H9 (cell line): Measurements from ENCODE around the gene SLC41A1. TPM values are rescaled to one million over a fixed set of nuclear protein-coding genes. Genes with fewer than 3 reads are reported as not detected.
A peak's percentile ranks its signal among the peaks of the same experiment; 100 is the strongest.

ENCODE experiments used
- DNase-seq: peaks from one replicate; pipeline ENCODE4 v3.0.0-alpha.2; 2017
- H2AFZ ChIP-seq: one replicate; pipeline ENCODE4 v1.6.1; 2013; ENCODE audit warnings: mild to moderate bottlenecking, low read length, control low read depth, moderate library complexity
- H2AK5ac ChIP-seq: 2 replicates; pipeline ENCODE4 v1.6.1; 2013; ENCODE audit warnings: low read length, control low read depth, mixed read lengths; ENCODE audit not compliant: insufficient read length
- H2BK120ac ChIP-seq: one replicate; pipeline ENCODE4 v1.6.1; 2013; ENCODE audit warnings: low read depth, mild to moderate bottlenecking, low read length, control low read depth, inconsistent platforms; ENCODE audit not compliant: poor library complexity, severe bottlenecking
- H2BK12ac ChIP-seq: 2 replicates; pipeline ENCODE4 v1.6.1; 2013; ENCODE audit warnings: low read length, control low read depth, mixed read lengths, low read depth; ENCODE audit not compliant: insufficient read length
- H2BK15ac ChIP-seq: 2 replicates; pipeline ENCODE4 v1.6.1; 2013; ENCODE audit warnings: low read depth, low read length, control low read depth
- H2BK20ac ChIP-seq: one replicate; pipeline ENCODE4 v1.6.1; 2013; ENCODE audit warnings: low read depth, mild to moderate bottlenecking, low read length, control low read depth, inconsistent platforms; ENCODE audit not compliant: poor library complexity, severe bottlenecking
- H2BK5ac ChIP-seq: 2 replicates; pipeline ENCODE4 v1.6.1; 2013; ENCODE audit warnings: low read length, control low read depth, mixed read lengths; ENCODE audit not compliant: insufficient read length
- H3K14ac ChIP-seq: 2 replicates; pipeline ENCODE4 v1.6.1; 2013; ENCODE audit warnings: low read length, control low read depth; ENCODE audit not compliant: insufficient read depth
- H3K18ac ChIP-seq: 2 replicates; pipeline ENCODE4 v1.6.1; 2013; ENCODE audit warnings: low read depth, mild to moderate bottlenecking, mixed read lengths, low read length, control low read depth; ENCODE audit not compliant: insufficient read length
- H3K23ac ChIP-seq: 2 replicates; pipeline ENCODE4 v1.6.1; 2013; ENCODE audit warnings: low read length, control low read depth, mixed read lengths, low read depth; ENCODE audit not compliant: insufficient read length
- H3K23me2 ChIP-seq: 2 replicates; pipeline ENCODE4 v1.6.1; 2013; ENCODE audit warnings: low read depth, mild to moderate bottlenecking, mixed read lengths, low read length, control low read depth; ENCODE audit not compliant: insufficient read length, poor library complexity, severe bottlenecking
- H3K27ac ChIP-seq: 2 replicates; pipeline ENCODE4 v1.5.1; 2013; ENCODE audit warnings: low read length, control low read depth, mixed read lengths, low read depth; ENCODE audit not compliant: insufficient read length
- H3K27me3 ChIP-seq: 2 replicates; pipeline ENCODE4 v1.6.1; 2013; ENCODE audit warnings: low read length, control low read depth, inconsistent platforms; ENCODE audit not compliant: insufficient read depth
- H3K4ac ChIP-seq: 2 replicates; pipeline ENCODE4 v1.6.1; 2013; ENCODE audit warnings: low read depth, mild to moderate bottlenecking, control low read depth, inconsistent platforms, low read length, moderate library complexity
- H3K4me1 ChIP-seq: 2 replicates; pipeline ENCODE4 v1.6.1; 2013; ENCODE audit warnings: low read length, control low read depth, inconsistent platforms; ENCODE audit not compliant: insufficient read depth
- H3K4me2 ChIP-seq: 2 replicates; pipeline ENCODE4 v1.6.1; 2013; ENCODE audit warnings: low read length, control low read depth, mixed read lengths; ENCODE audit not compliant: insufficient read length, insufficient read depth
- H3K56ac ChIP-seq: 2 replicates; pipeline ENCODE4 v1.6.1; 2013; ENCODE audit warnings: low read depth, mild to moderate bottlenecking, mixed read lengths, low read length, control low read depth; ENCODE audit not compliant: insufficient read length
- H3K79me1 ChIP-seq: 2 replicates; pipeline ENCODE4 v1.6.1; 2013; ENCODE audit warnings: low read depth, mild to moderate bottlenecking, moderate library complexity, low read length, control low read depth, inconsistent platforms; ENCODE audit not compliant: insufficient read depth, poor library complexity, severe bottlenecking
- H3K79me2 ChIP-seq: 2 replicates; pipeline ENCODE4 v1.6.1; 2013; ENCODE audit warnings: low read length, control low read depth, inconsistent platforms; ENCODE audit not compliant: insufficient read depth
- H3K9ac ChIP-seq: 2 replicates; pipeline ENCODE4 v1.6.1; 2013; ENCODE audit warnings: low read length, control low read depth, mixed read lengths; ENCODE audit not compliant: insufficient read length; ENCODE audit errors: extremely low read depth
- H3K9me3 ChIP-seq: one replicate; pipeline ENCODE4 v1.6.1; 2013; ENCODE audit warnings: low read depth, low read length, inconsistent platforms; ENCODE audit not compliant: control insufficient read depth
- H3T11ph ChIP-seq: one replicate; pipeline ENCODE4 v1.6.1; 2013; ENCODE audit warnings: mild to moderate bottlenecking, low read length, control low read depth, inconsistent platforms
- H4K20me1 ChIP-seq: one replicate; pipeline ENCODE4 v1.6.1; 2013; ENCODE audit not compliant: control insufficient read depth, insufficient read length, insufficient read depth
- H4K5ac ChIP-seq: 2 replicates; pipeline ENCODE4 v1.6.1; 2013; ENCODE audit warnings: low read depth, mild to moderate bottlenecking, mixed read lengths, low read length, control low read depth; ENCODE audit not compliant: insufficient read length
- H4K8ac ChIP-seq: replicated peaks from 2 replicates; pipeline ENCODE4 v1.6.1; 2013; ENCODE audit warnings: low read length, control low read depth, mixed read lengths, low read depth; ENCODE audit not compliant: insufficient read length
- H4K91ac ChIP-seq: 2 replicates; pipeline ENCODE4 v1.6.1; 2013; ENCODE audit warnings: low read depth, mild to moderate bottlenecking, moderate library complexity, mixed read lengths, low read length, control low read depth; ENCODE audit not compliant: insufficient read length
- H3K27ac Mint-ChIP-seq, 3 experiments: 2 replicates in 2 of 3; 3 replicates in 1 of 3; pipeline ENCODE4 v1.8.0; 2020 to 2021; ENCODE audit warnings: mixed read lengths in 3 of 3, mild to moderate bottlenecking in 1 of 3, moderate library complexity in 1 of 3
- H3K27me3 Mint-ChIP-seq: 2 replicates; pipeline ENCODE4 v1.8.0; 2021; ENCODE audit warnings: low read depth, mild to moderate bottlenecking, moderate library complexity, mixed read lengths
- H3K36me3 Mint-ChIP-seq, 3 experiments: 2 replicates in 2 of 3; 3 replicates in 1 of 3; pipeline ENCODE4 v1.8.0; 2020 to 2021; ENCODE audit warnings: low read depth in 3 of 3, mixed read lengths in 3 of 3; ENCODE audit not compliant: insufficient read depth in 1 of 3
- H3K4me1 Mint-ChIP-seq, 2 experiments: 2 replicates each; pipeline ENCODE4 v1.8.0; 2020; ENCODE audit warnings: mixed read lengths in 2 of 2
- H3K4me3 Mint-ChIP-seq, 2 experiments: 2 replicates in 1 of 2; 3 replicates in 1 of 2; pipeline ENCODE4 v1.8.0; 2020 to 2021; ENCODE audit warnings: mild to moderate bottlenecking in 2 of 2, mixed read lengths in 2 of 2, moderate library complexity in 1 of 2
- H3K9me3 Mint-ChIP-seq, 2 experiments: 2 replicates in 1 of 2; 3 replicates in 1 of 2; pipeline ENCODE4 v1.8.0; 2020; ENCODE audit warnings: mild to moderate bottlenecking in 2 of 2, mixed read lengths in 2 of 2, moderate library complexity in 1 of 2
- CTCF ChIP-seq: fragments of 200-600 bp; sonication (generic); conservative IDR thresholded peaks from 3 replicates; pipeline ENCODE4 v1.8.0; 2021; ENCODE audit warnings: antibody characterized with exemption, mild to moderate bottlenecking
- WGBS: extraction: QIAGEN DNeasy Blood & Tissue Kit; methylation state at CpG from one replicate; pipeline ENCODE4 v1.1.7; 2013; ENCODE audit warnings: missing lambda C conversion rate, low lambda C conversion rate, mixed read lengths; ENCODE audit not compliant: insufficient read length; ENCODE audit errors: extremely low coverage; 5-methylcytosine and 5-hydroxymethylcytosine counted together
- total RNA-seq: library from RNA; stranded (reverse); gene quantifications from 2 replicates; pipeline ENCODE4 v1.2.1, GENCODE V29; 2021

Gene SLC41A1
- total RNA-seq, 1 experiment from 2014 or later, result 18.2 TPM

DNA sequence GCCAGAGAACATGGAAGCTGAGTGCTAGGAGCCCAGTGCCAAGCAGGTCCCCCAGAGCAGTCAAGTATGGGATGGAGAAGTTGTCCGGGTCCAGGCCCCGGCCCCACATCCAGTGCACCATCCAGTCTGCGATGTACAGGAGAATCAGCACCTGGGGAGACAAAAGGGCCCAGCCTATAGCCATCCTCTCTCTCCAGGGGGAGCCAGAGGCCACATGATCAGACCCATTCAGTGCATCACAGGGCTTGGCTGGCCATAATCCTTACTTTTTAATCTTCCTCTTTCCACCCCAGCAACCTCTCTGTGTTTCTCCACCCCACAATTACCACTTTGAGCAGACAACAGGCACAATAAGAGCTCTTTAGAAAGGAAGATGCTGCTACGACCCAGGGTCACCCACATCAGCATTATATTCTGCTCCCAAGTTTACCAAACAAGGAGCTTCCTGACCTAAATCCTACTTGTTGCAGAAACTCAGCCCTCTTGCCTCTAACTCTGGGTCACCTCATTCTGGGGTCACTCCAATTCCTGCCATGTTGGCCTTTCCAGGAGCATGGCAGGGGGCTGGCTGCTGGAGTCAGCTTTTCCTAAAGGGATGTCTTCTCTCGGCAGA is 21.3 kb downstream of the SLC41A1 start:
- DNase-seq, result peak; percentile 64
- Histone ChIP-seq H3T11ph (no peak overlapping the region), H3K23ac (no peak overlapping the region), H3K4me2 (no peak overlapping the region), H3K27ac (no peak overlapping the region), H3K79me1 (no peaks in the 10 kb centered on the region), H3K4me1 (no peaks in the 10 kb centered on the region), H4K5ac (no peak overlapping the region), H3K4ac (no peak overlapping the region), H4K91ac (no peak overlapping the region), H3K9ac (no peak overlapping the region), H2BK12ac (no peak overlapping the region), H3K27me3 (no peaks in the 10 kb centered on the region), H3K79me2 (no peaks in the 10 kb centered on the region), H3K14ac (no peak overlapping the region), H2BK120ac (no peak overlapping the region), H2AK5ac (no peak overlapping the region), H4K20me1 (no peaks in the 10 kb centered on the region), H2BK15ac (no peak overlapping the region; the same call in 1 of the 2 replicates), H3K9me3 (no peaks in the 10 kb centered on the region), H3K56ac (no peak overlapping the region), H2BK5ac (no peak overlapping the region), H2AFZ (no peak overlapping the region), H3K18ac (no peak overlapping the region), H2BK20ac (no peak overlapping the region), H4K8ac (no peak overlapping the region), H3K23me2 (no peaks in the 10 kb centered on the region)
- H3K27me3 Mint-ChIP-seq, result no peaks in the 10 kb centered on the region
- no CpG with 5 or more reads among the region's 5 CpGs for WGBS
- peaks cover 8 to 47% (median 36%) of the 10 kb centered on the region in 3 experiments; a peak in 6 of 7 replicates for H3K36me3 Mint-ChIP-seq
- H3K4me1 Mint-ChIP-seq, result peaks cover 5 to 12% of the 10 kb centered on the region in 2 experiments; a peak in 3 of 4 replicates
- no peak overlapping the region for H3K4me3 Mint-ChIP-seq
- no peaks in the 10 kb centered on the region for H3K9me3 Mint-ChIP-seq
- TF ChIP-seq CTCF, result peak; percentile 87
- H3K27ac Mint-ChIP-seq, result peak overlapping the region in 1 of 3 experiments; percentile 9; a peak in 2 of 7 replicates
